GM21515 (cell line): ENCODE measurements around the gene DDIT4L.
"Not testable (repeated sequence)": the region's sequence is repeated elsewhere in the genome, so short reads cannot be mapped to it uniquely, and the experiment has no call there.

ENCODE experiments used
- ATAC-seq: cut with Tn5 transposase; IDR thresholded peaks from one replicate; pipeline ENCODE4 v1.9.1; 2021; ENCODE audit not compliant: unreplicated experiment

DDIT4L gene

DNA sequence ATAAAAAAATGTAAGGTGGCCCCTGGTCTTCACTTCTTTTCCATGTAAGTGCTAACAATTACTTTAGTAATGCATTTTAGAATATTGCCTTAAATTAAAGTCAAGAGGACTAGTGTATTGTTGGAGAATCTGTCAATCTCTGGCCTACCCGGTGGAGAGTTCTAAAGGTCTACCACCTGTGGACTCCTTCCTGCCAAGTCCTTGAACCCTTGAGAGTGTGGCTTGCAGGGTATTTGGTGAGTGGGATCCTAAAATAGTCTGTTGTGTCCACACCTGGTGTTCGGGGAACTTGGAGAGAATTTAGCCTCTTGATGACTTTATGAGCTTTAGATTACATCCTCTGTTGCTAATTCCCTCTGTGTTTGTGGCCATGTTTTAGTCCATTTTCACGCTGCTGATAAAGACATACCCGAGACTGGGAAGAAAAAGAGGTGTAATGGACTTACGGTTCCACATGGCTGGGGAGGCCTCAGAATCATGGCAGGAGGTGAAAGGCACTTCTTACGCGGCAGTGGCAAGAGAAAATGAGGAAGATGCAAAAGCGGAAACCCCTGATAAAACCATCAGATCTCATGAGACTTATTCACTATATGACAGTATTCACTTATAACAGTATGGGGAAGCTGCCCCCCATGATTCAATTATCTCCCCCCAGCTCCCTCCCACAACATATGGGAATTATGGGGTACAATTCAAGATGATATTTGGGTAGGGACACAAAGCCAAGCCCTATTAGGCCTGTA, 23.8 kb downstream of the DDIT4L start:
- ATAC-seq, result no peak

DNA sequence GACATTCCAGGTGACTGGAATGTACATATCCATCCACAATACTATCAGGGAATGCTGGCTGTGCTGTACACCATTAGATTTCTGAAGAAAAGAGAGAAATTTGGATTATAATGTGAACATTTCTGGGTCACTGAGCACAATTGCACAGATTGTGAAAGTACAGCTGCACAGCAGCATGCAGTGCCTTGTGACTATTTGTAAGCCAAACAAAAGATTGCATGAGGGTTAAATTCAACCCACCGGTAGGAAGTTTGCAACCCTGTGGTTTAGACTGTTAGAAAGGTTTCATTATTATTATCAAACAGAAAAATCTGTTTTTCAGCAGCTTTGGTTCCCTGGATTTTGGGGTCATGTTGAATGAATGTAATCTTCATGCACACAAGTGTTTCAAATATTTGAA, 24.5 kb downstream of the DDIT4L start:
- no peak for ATAC-seq

DNA sequence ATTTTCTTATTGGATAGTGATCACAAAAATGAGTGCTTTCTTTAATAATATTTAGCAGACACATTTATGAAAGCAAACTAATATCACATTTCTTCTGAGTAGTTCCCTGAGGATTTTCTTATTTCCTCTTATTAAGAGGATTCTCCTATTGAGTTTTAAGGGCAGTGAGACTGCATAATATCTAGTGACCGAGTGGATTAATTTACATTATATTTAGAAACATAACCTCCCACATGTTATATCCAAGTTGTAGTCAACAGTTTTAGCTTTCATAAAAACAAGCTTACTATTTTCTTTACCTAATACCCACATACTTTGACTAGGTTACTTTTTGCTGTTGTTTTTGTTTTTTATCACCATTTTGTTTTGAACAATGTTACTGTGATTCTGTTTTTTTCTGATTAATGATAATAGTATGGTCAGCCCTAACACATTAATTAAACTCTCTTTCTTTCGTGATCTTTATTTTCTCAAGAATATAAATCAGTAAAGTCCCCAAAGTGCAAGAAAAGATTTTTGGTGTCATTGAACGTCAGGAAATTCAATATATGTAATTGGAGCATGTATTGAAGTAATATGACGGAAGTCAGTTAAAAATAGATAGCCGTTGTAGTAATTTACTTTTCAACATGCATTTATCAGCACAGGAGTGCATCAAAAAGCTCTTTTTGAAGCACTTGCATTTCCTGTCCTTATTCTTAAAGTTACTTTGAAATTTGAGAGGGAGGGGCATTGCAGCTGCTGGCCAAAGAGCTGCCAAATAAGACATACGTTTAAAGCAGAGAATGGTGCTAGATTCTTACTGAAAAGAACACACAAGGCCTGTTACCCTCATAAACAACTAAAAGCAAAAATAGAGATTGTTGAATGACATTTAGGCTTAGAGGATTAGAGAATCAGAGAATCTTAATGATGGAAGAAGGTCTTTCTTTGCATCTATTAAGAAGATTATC, 25.2 kb downstream of the DDIT4L start:
- no peak for ATAC-seq

GRCh38 chr4:100162027-100162685, 28.1 kb downstream of the DDIT4L start:
- ATAC-seq, result peak; percentile 78

DNA sequence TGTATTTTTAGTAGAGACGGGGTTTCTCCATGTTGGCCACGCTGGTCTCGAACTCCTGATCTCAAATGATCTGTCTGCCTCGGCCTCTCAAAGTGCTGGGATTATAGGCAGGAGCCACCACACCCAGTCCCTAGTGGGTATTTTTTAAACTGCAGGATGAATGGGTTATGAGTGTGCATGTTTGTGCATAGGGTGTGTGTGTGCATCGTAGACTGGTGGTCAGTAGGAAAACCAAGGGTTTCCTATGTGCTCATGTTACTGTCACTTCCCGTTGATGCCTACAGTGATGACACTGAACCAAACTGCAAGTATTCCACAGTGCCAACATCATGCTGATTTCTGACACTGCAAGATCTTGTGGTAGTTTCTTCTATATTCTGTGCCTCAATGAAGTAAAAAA, 41.1 kb downstream of the DDIT4L start:
- ATAC-seq, result no peak

DNA sequence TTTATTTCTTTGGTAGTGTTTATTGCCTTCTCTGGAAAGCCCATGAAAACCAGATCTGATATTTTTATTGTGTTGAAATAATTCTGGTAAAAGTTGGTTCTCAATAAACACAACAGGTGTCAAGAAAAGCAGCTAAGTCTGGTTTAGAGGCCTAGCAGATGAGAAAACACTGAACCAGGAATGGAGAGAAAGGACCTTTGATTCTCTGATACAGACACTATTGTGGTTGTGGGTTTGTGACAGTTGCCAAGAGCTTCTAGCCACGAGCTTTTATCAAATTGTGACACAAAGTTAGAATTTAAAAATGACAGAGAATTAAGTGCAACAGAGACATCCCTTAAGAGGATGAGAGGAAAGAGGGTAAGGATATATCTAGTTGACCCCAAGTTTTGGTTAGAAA, 42.6 kb downstream of the DDIT4L start:
- no peak for ATAC-seq

DNA sequence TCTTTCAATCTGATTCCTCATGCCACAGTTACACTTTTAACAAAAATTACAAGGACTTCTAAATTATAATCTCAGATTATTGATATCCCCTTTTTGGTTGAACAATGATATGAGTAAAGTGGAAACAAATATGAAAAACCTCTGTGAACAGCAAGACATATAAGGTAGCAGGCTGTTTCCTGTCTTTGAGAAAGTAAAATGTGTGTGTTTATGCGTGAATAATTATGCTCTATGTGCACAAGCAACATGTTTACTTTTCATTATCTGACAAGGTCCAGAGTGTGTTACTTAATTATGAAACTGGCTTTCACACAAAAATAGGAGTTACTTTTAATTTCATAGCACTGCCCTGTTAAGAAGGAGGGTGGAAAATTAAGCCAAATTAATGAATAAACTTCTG, 43.1 kb downstream of the DDIT4L start:
- ATAC-seq, result no peak

DNA sequence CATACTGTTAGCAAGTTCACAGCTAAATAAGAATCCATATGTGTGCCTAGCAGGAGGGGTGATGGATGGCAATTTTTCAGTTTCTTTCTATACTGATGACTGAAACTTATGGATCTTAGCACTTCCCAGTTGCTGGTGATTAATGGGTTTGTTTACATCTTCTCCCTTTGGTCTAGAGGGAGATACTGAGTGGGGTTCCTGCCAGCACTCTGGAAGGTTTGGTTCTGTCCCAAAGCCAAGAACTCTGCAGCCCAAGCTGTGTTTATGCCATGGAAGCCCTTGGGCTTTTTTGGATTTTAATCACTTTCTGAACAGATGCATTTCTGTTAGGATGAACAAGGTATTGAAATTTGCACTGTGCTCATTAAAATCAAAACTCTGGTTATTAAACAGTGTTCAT, 43.5 kb downstream of the DDIT4L start:
- no peak for ATAC-seq

DNA sequence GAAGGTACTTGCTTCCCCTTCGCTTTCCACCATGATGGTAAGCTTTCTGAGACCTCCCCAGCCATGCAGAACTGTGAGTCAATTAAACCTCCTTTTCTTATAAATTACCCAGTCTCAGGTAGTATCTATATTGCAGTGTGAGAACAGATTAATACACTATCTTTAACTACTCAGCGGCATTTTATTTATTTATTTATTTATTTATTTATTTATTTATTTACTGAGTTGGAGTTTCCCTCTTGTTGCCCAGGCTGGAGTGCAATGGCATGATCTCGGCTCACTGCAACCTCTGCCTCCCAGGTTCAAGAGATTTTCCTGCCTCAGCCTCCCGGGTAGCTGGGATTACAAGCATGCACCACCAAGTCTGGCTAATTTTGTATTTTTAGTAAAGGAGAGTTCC, 52.9 kb downstream of the DDIT4L start:
- not testable (repeated sequence) for ATAC-seq
